Fibroblast of lung (primary cell): ENCODE results near the gene MANBA. TPM values are rescaled to one million over a fixed set of nuclear protein-coding genes. Genes with fewer than 3 reads are reported as not detected.

Experiments
- DNase-seq, 2 donors: peaks; one replicate each; pipeline versions ENCODE4 v3.0.0 to v3.0.0-alpha.2; 2010; ENCODE audit warnings: low read depth in 2 of 2
- H2AFZ ChIP-seq: 2 replicates; pipeline ENCODE4 v1.5.1; 2012; ENCODE audit warnings: low read length, control low read depth, inconsistent platforms
- H3K27ac ChIP-seq: 2 replicates; pipeline ENCODE4 v1.5.1; 2011; ENCODE audit warnings: low read length, control low read depth; ENCODE audit not compliant: insufficient read depth
- H3K27me3 ChIP-seq: 2 replicates; pipeline ENCODE4 v1.5.1; 2011; ENCODE audit warnings: mild to moderate bottlenecking, low read length; ENCODE audit not compliant: control insufficient read depth, insufficient read depth
- H3K36me3 ChIP-seq: 2 replicates; pipeline ENCODE4 v1.5.1; 2011; ENCODE audit warnings: low read length; ENCODE audit not compliant: control insufficient read depth, insufficient read depth
- H3K4me1 ChIP-seq: 2 replicates; pipeline ENCODE4 v1.5.1; 2011; ENCODE audit warnings: low read length; ENCODE audit not compliant: control insufficient read depth, insufficient read depth; ENCODE audit errors: extremely low read depth
- H3K4me2 ChIP-seq: 2 replicates; pipeline ENCODE4 v1.5.1; 2011; ENCODE audit warnings: low read length, control low read depth; ENCODE audit not compliant: insufficient read depth; ENCODE audit errors: extremely low read depth
- H3K4me3 ChIP-seq, 4 experiments: fragments of 200-600 bp in 1 of 4; sonication (generic) in 1 of 4; replicated peaks in 1 of 4; 2 replicates each; pipeline ENCODE4 v1.5.1; 2011 to 2016; ENCODE audit warnings: low read length in 4 of 4, low read depth in 3 of 4, mild to moderate bottlenecking in 3 of 4, control low read depth in 2 of 4, inconsistent platforms in 1 of 4, mixed read lengths in 1 of 4; ENCODE audit not compliant: insufficient read depth in 1 of 4; ENCODE audit errors: control extremely low read depth in 1 of 4
- H3K79me2 ChIP-seq: 2 replicates; pipeline ENCODE4 v1.5.1; 2012; ENCODE audit warnings: mild to moderate bottlenecking, low read length, inconsistent platforms; ENCODE audit not compliant: control insufficient read depth, insufficient read depth
- H3K9ac ChIP-seq: 2 replicates; pipeline ENCODE4 v1.5.1; 2011; ENCODE audit warnings: mild to moderate bottlenecking, low read length, control low read depth; ENCODE audit not compliant: insufficient read depth
- H3K9me3 ChIP-seq: 2 replicates; pipeline ENCODE4 v1.5.1; 2012; ENCODE audit warnings: low read depth, low read length; ENCODE audit not compliant: control insufficient read depth, insufficient read depth
- H4K20me1 ChIP-seq: 2 replicates; pipeline ENCODE4 v1.5.1; 2011; ENCODE audit warnings: low read length; ENCODE audit not compliant: control insufficient read depth, insufficient read depth; ENCODE audit errors: extremely low read depth
- EZH2 ChIP-seq: IDR thresholded peaks from 2 replicates; pipeline ENCODE4 v1.5.1; 2012; ENCODE audit warnings: low read length, control low read depth, mild to moderate bottlenecking; ENCODE audit errors: missing control alignments
- polyA plus RNA-seq, 2 donors: library from polyadenylated mRNA; depleted of rRNA in 1 of 2; stranded (reverse) in 1 of 2; unstranded in 1 of 2; fragments of >200 nt; gene quantifications; 2 replicates each; pipeline ENCODE4 v1.2.1, GENCODE V29; 2011 to 2012; ENCODE audit warnings: missing spikeins in 1 of 2
- total RNA-seq: library from RNA; depleted of rRNA; stranded (reverse); fragments of >200 nt; gene quantifications from 2 replicates; pipeline ENCODE4 v1.2.1, GENCODE V29; 2014
- TF ChIP-seq, protein P1 (sequence below), 2 donors: IDR thresholded peaks in 1 of 2; conservative IDR thresholded peaks in 1 of 2; 1 replicate in 1 of 2; 2 replicates in 1 of 2; pipeline ENCODE4 v1.5.1; 2011 to 2012; ENCODE audit warnings: low read length in 2 of 2, control low read depth in 1 of 2, inconsistent platforms in 1 of 2, low read depth in 1 of 2, mild to moderate bottlenecking in 1 of 2

Gene MANBA
- total and polyA plus RNA-seq, 2 donors (not counting 1 experiment from before 2014, with no cell fraction given): 13.4 to 97.9 TPM

DNA sequence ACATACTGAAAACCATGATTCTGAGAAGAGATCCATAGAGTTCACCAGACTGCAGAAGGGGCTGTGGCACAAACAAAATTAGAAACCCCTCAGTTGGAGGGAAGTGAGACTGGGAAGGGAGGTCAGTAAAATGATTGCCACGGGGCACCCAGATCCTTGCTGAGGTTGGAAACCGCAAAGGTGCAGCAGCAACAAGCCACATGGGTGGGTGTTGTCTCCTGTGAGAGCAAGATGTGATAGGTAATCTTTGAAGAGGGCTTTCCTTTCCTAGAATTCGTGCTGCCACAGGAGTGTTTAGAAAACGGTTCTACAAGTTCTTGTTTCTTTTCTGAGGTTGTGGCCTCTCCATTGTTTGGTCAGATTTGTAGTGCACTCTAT lies 174.1 kb downstream of the MANBA start:
- H4K20me1 ChIP-seq: no peaks in the 10 kb centered on the region
- H3K79me2 ChIP-seq: no peaks in the 10 kb centered on the region
- H3K9ac ChIP-seq: no peak overlapping the region
- no peak overlapping the region for H3K4me3 ChIP-seq
- H2AFZ ChIP-seq: no peak overlapping the region
- no peak overlapping the region for H3K4me2 ChIP-seq
- no peaks in the 10 kb centered on the region for H3K4me1 ChIP-seq
- H3K27me3 ChIP-seq: no peaks in the 10 kb centered on the region
- DNase-seq: no peak
- H3K36me3 ChIP-seq: peaks cover 2% of the 10 kb centered on the region
- TF ChIP-seq EZH2: no peak
- TF ChIP-seq, protein P1, sequence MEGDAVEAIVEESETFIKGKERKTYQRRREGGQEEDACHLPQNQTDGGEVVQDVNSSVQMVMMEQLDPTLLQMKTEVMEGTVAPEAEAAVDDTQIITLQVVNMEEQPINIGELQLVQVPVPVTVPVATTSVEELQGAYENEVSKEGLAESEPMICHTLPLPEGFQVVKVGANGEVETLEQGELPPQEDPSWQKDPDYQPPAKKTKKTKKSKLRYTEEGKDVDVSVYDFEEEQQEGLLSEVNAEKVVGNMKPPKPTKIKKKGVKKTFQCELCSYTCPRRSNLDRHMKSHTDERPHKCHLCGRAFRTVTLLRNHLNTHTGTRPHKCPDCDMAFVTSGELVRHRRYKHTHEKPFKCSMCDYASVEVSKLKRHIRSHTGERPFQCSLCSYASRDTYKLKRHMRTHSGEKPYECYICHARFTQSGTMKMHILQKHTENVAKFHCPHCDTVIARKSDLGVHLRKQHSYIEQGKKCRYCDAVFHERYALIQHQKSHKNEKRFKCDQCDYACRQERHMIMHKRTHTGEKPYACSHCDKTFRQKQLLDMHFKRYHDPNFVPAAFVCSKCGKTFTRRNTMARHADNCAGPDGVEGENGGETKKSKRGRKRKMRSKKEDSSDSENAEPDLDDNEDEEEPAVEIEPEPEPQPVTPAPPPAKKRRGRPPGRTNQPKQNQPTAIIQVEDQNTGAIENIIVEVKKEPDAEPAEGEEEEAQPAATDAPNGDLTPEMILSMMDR (conservative IDR thresholded peaks at IDR 0.05 in 1 of 2, IDR thresholded peaks at IDR 0.05 in 1 of 2; ENCODE audit: low read depth in 1 of 2, low read length in 2 of 2): no peak
- no peak overlapping the region for H3K27ac ChIP-seq
- H3K9me3 ChIP-seq: no peaks in the 10 kb centered on the region

DNA sequence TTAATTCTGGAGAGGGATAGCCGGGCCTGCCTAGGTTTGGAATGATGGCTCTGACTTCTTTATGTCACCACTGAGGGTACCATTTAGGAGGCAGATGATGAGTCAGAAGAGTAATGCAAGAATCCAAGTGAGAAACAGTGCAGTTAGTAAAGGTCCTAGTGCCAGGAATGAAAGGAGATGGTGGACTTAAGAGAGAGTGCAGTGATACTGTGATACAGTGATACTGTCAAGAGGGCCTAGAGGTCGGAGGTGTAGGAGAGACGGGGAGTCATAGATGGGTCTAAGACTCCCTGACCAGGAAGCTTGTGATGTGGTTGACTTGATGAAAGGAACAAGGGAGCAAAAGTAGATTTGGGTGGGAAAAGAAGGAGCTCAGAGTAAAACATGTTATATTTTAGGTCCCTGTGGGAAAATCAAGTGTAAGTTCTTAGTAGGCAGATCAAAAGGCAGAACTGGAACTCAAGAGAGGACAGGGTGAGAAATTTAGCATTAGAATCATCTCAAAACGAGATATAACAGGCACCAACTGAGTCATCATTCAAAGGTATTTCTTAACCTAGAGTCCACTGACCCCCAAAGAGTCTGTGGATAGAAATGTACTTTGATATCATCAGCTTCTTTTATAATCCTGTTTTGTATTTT lies 174.6 kb downstream of the MANBA start:
- H4K20me1 ChIP-seq: no peaks in the 10 kb centered on the region
- H3K4me2 ChIP-seq: no peak overlapping the region
- H3K36me3 ChIP-seq: peaks cover 2% of the 10 kb centered on the region
- no peaks in the 10 kb centered on the region for H3K27me3 ChIP-seq
- no peak overlapping the region for H2AFZ ChIP-seq
- no peak overlapping the region for H3K4me3 ChIP-seq
- no peak for DNase-seq
- H3K27ac ChIP-seq: no peak overlapping the region
- H3K79me2 ChIP-seq: no peaks in the 10 kb centered on the region
- H3K9me3 ChIP-seq: no peaks in the 10 kb centered on the region
- no peak for TF ChIP-seq EZH2
- TF ChIP-seq, protein P1 (conservative IDR thresholded peaks at IDR 0.05 in 1 of 2, IDR thresholded peaks at IDR 0.05 in 1 of 2; ENCODE audit: low read depth in 1 of 2, low read length in 2 of 2): no peak
- H3K9ac ChIP-seq: no peak overlapping the region
- H3K4me1 ChIP-seq: no peaks in the 10 kb centered on the region

DNA sequence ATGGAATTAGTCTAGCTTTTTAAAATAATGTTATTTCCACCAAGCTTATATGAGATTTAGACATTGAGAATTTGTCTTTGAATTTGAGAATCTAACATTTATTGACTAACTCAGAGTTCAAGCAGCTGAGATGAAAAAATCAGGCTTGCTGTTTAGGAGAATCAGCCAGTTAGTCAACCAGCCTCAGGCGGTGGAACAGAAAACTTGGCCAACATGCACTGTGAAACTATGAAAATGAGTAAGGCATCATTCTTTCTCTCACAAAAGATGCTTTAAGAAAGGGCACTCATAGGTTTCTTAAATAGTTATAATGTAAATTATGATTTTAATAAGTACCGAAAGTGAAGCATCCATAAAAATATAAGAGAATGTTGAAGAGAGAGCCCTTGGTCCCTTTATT lies 175.4 kb downstream of the MANBA start:
- no peaks in the 10 kb centered on the region for H4K20me1 ChIP-seq
- DNase-seq: no peak
- TF ChIP-seq, protein P1 (conservative IDR thresholded peaks at IDR 0.05 in 1 of 2, IDR thresholded peaks at IDR 0.05 in 1 of 2; ENCODE audit: low read depth in 1 of 2, low read length in 2 of 2): no peak
- no peak for TF ChIP-seq EZH2
- H3K4me3 ChIP-seq: no peak overlapping the region
- H3K9me3 ChIP-seq: no peaks in the 10 kb centered on the region
- H3K79me2 ChIP-seq: no peaks in the 10 kb centered on the region
- H2AFZ ChIP-seq: no peak overlapping the region
- H3K4me1 ChIP-seq: no peaks in the 10 kb centered on the region
- H3K27me3 ChIP-seq: no peaks in the 10 kb centered on the region
- no peak overlapping the region for H3K9ac ChIP-seq
- H3K4me2 ChIP-seq: no peak overlapping the region
- no peak overlapping the region for H3K27ac ChIP-seq
- peaks cover 2% of the 10 kb centered on the region for H3K36me3 ChIP-seq
